Neural progenitor cell (in vitro differentiated cells): Measurements from ENCODE around the gene TRIM50. TPM values are rescaled to one million over a fixed set of nuclear protein-coding genes. Genes with fewer than 3 reads are reported as not detected.

Experiments used
- DNase-seq: peaks from one replicate; pipeline ENCODE4 v3.0.0-alpha.2; 2016; ENCODE audit warnings: low spot score
- H2AFZ ChIP-seq: fragments of 200-600 bp; sonication (generic); replicated peaks from 2 replicates; pipeline ENCODE4 v1.6.1; 2016; ENCODE audit warnings: antibody characterized with exemption
- H3F3A ChIP-seq: fragments of 200-600 bp; sonication (generic); 2 replicates; pipeline ENCODE4 v1.6.1; 2016; ENCODE audit warnings: antibody characterized with exemption, low read depth
- H3K27ac ChIP-seq: fragments of 200-600 bp; sonication (generic); 2 replicates; pipeline ENCODE4 v1.5.1; 2016; ENCODE audit warnings: mild to moderate bottlenecking
- H3K27me3 ChIP-seq: fragments of 200-600 bp; sonication (generic); 2 replicates; pipeline ENCODE4 v1.6.1; 2016; ENCODE audit warnings: mild to moderate bottlenecking, moderate library complexity
- H3K36me3 ChIP-seq: fragments of 200-600 bp; sonication (generic); 2 replicates; pipeline ENCODE4 v1.5.1; 2016
- H3K4me1 ChIP-seq: fragments of 200-600 bp; sonication (generic); 2 replicates; pipeline ENCODE4 v1.6.1; 2016; ENCODE audit warnings: mixed run types
- H3K4me2 ChIP-seq: fragments of 200-600 bp; sonication (generic); 2 replicates; pipeline ENCODE4 v1.6.1; 2016
- H3K4me3 ChIP-seq: fragments of 200-600 bp; sonication (generic); 2 replicates; pipeline ENCODE4 v1.5.1; 2016
- H3K79me2 ChIP-seq: fragments of 200-600 bp; sonication (generic); 2 replicates; pipeline ENCODE4 v1.6.1; 2016; ENCODE audit warnings: low read depth
- H3K9ac ChIP-seq: fragments of 200-600 bp; sonication (generic); 2 replicates; pipeline ENCODE4 v1.6.1; 2016
- H3K9me3 ChIP-seq: fragments of 200-600 bp; sonication (generic); 2 replicates; pipeline ENCODE4 v1.5.1; 2016; ENCODE audit warnings: low read depth
- H4K20me1 ChIP-seq: fragments of 200-600 bp; sonication (generic); 2 replicates; pipeline ENCODE4 v1.6.1; 2016; ENCODE audit warnings: low read depth
- H3K27ac Mint-ChIP-seq: 3 replicates; pipeline ENCODE4 v1.8.0; 2021; ENCODE audit warnings: mixed read lengths
- H3K27me3 Mint-ChIP-seq: 2 replicates; pipeline ENCODE4 v1.8.0; 2022; ENCODE audit warnings: low read depth, mild to moderate bottlenecking, inconsistent platforms, moderate library complexity, mixed read lengths; ENCODE audit not compliant: insufficient read depth
- H3K36me3 Mint-ChIP-seq: 3 replicates; pipeline ENCODE4 v1.8.0; 2021; ENCODE audit warnings: mixed read lengths
- H3K4me1 Mint-ChIP-seq: 3 replicates; pipeline ENCODE4 v1.8.0; 2021; ENCODE audit warnings: mixed read lengths
- H3K4me3 Mint-ChIP-seq: 3 replicates; pipeline ENCODE4 v1.8.0; 2021; ENCODE audit warnings: mild to moderate bottlenecking, moderate library complexity, mixed read lengths
- H3K9me3 Mint-ChIP-seq: 3 replicates; pipeline ENCODE4 v1.8.0; 2020; ENCODE audit warnings: mixed read lengths
- EZH2 ChIP-seq: fragments of 200-600 bp; sonication (generic); IDR thresholded peaks from 2 replicates; pipeline ENCODE4 v1.6.1; 2017; ENCODE audit warnings: antibody characterized with exemption, mild to moderate bottlenecking, moderate library complexity
- EZH2phosphoT487 ChIP-seq: fragments of 200-600 bp; sonication (generic); IDR thresholded peaks from 2 replicates; pipeline ENCODE4 v1.6.1; 2017; ENCODE audit warnings: antibody characterized with exemption
- total RNA-seq: library from RNA; depleted of rRNA; stranded (reverse); fragments of >200 nt; gene quantifications from 2 replicates; pipeline ENCODE4 v1.2.3, GENCODE V29; 2015; ENCODE audit warnings: low replicate concordance
- TF ChIP-seq, protein P1 (sequence below): fragments of 200-600 bp; sonication (generic); IDR thresholded peaks from 2 replicates; pipeline ENCODE4 v1.5.1; 2017; ENCODE audit warnings: antibody characterized with exemption, mild to moderate bottlenecking

TRIM50 gene
- total RNA-seq, 1 donor from 2014 or later, result not detected

DNA sequence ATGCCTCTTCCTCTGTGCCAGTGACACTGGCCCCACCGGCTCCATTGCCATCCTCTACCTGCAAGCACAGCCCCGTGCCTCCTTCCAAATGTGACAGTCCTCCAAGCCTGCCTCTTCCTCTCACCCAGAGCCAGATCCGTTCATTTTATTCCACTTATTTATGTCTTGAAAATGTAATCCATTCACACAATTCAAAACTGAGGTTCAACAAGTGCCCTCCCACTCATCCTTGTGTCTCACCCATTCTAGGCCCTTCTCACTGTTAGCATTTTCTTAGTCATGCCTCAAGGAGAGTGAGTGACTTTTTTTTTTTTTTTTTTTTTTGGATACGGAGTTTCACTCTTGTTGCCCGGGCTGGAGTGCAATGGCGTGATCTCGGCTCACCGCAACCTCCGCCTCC lies 41.7 kb upstream of the TRIM50 start:
- Mint-ChIP-seq H3K4me3 (no peak overlapping the region), H3K4me1 (peaks cover 15% of the 10 kb centered on the region), H3K9me3 (no peaks in the 10 kb centered on the region), H3K27me3 (peaks cover 7% of the 10 kb centered on the region), H3K36me3 (no peaks in the 10 kb centered on the region), H3K27ac (peak overlapping the region; percentile 1)
- H3K79me2 ChIP-seq, result no peaks in the 10 kb centered on the region
- H3K4me2 ChIP-seq, result no peak overlapping the region
- H3F3A ChIP-seq, result no peaks in the 10 kb centered on the region
- H2AFZ ChIP-seq, result no peak overlapping the region
- no peaks in the 10 kb centered on the region for H3K4me1 ChIP-seq
- no peaks in the 10 kb centered on the region for H4K20me1 ChIP-seq
- H3K27ac ChIP-seq, result no peak overlapping the region
- no peak for DNase-seq
- H3K4me3 ChIP-seq, result no peak overlapping the region
- H3K9me3 ChIP-seq, result no peaks in the 10 kb centered on the region
- H3K27me3 ChIP-seq, result no peaks in the 10 kb centered on the region
- H3K9ac ChIP-seq, result no peak overlapping the region
- TF ChIP-seq EZH2 (no peak), EZH2phosphoT487 (no peak)
- TF ChIP-seq, protein P1, sequence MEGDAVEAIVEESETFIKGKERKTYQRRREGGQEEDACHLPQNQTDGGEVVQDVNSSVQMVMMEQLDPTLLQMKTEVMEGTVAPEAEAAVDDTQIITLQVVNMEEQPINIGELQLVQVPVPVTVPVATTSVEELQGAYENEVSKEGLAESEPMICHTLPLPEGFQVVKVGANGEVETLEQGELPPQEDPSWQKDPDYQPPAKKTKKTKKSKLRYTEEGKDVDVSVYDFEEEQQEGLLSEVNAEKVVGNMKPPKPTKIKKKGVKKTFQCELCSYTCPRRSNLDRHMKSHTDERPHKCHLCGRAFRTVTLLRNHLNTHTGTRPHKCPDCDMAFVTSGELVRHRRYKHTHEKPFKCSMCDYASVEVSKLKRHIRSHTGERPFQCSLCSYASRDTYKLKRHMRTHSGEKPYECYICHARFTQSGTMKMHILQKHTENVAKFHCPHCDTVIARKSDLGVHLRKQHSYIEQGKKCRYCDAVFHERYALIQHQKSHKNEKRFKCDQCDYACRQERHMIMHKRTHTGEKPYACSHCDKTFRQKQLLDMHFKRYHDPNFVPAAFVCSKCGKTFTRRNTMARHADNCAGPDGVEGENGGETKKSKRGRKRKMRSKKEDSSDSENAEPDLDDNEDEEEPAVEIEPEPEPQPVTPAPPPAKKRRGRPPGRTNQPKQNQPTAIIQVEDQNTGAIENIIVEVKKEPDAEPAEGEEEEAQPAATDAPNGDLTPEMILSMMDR, result no peak
- no peaks in the 10 kb centered on the region for H3K36me3 ChIP-seq

DNA sequence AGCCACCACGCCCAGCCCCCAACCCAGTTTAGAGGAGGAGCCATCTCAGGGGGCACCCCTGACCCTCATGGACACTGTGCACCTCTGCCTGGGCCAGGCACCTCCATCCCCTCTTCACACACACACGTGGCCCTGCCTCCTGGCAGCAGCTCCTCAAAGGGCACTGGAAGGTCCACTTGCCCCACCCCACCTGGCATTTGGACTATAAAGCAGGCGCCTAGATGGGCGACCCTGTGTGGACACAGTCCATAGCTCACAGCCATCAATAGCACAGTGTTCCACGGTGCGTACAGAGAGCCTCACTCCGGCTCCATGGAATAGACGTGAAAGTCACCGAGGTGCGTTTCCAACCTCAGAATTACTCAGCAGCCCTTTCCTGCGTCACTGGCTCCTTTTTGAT lies 41.1 kb upstream of the TRIM50 start:
- Mint-ChIP-seq H3K4me3 (no peak overlapping the region), H3K9me3 (no peaks in the 10 kb centered on the region), H3K27ac (no peak overlapping the region), H3K36me3 (no peaks in the 10 kb centered on the region), H3K27me3 (peaks cover 7% of the 10 kb centered on the region), H3K4me1 (peaks cover 15% of the 10 kb centered on the region)
- no peak overlapping the region for H2AFZ ChIP-seq
- H3K36me3 ChIP-seq, result no peaks in the 10 kb centered on the region
- H3K4me3 ChIP-seq, result no peak overlapping the region
- no peaks in the 10 kb centered on the region for H4K20me1 ChIP-seq
- no peaks in the 10 kb centered on the region for H3K79me2 ChIP-seq
- H3K9ac ChIP-seq, result no peak overlapping the region
- no peaks in the 10 kb centered on the region for H3K4me1 ChIP-seq
- no peak overlapping the region for H3K4me2 ChIP-seq
- H3F3A ChIP-seq, result no peaks in the 10 kb centered on the region
- H3K9me3 ChIP-seq, result no peaks in the 10 kb centered on the region
- H3K27ac ChIP-seq, result no peak overlapping the region
- TF ChIP-seq EZH2phosphoT487 (no peak), EZH2 (no peak)
- TF ChIP-seq, protein P1, result no peak
- no peak for DNase-seq
- H3K27me3 ChIP-seq, result no peaks in the 10 kb centered on the region

DNA sequence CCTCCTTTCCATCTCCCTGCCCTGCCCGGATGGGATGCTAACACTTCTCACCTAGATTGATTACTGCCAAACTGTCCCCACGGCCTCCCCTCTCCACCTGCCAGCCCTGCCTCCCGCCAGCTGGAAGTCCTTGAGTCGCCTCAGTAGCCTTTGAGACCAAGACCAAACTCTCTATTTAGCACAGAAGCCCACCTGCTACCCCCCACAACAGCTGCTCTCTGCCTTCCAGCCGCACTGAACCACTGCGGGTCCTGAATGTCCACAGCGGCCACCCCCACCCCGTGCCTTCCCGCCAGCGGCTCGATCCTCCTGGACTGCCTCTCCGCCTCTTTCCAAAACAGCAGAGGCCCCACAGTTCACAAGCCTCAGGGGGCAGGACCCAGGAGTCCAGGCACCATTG lies 39.1 kb upstream of the TRIM50 start:
- H3F3A ChIP-seq, result no peaks in the 10 kb centered on the region
- no peaks in the 10 kb centered on the region for H4K20me1 ChIP-seq
- DNase-seq, result no peak
- no peak overlapping the region for H3K4me3 ChIP-seq
- no peaks in the 10 kb centered on the region for H3K9me3 ChIP-seq
- no peaks in the 10 kb centered on the region for H3K4me1 ChIP-seq
- peak overlapping the region; percentile 90 for H3K27ac Mint-ChIP-seq
- no peak overlapping the region for H3K4me2 ChIP-seq
- TF ChIP-seq EZH2 (no peak), EZH2phosphoT487 (no peak)
- TF ChIP-seq, protein P1, result no peak
- no peaks in the 10 kb centered on the region for H3K27me3 ChIP-seq
- H3K36me3 Mint-ChIP-seq, result no peaks in the 10 kb centered on the region
- H3K4me3 Mint-ChIP-seq, result no peak overlapping the region
- no peak overlapping the region for H2AFZ ChIP-seq
- peaks cover 7% of the 10 kb centered on the region for H3K27me3 Mint-ChIP-seq
- no peak overlapping the region for H3K9ac ChIP-seq
- no peaks in the 10 kb centered on the region for H3K36me3 ChIP-seq
- H3K4me1 Mint-ChIP-seq, result peaks cover 15% of the 10 kb centered on the region
- H3K27ac ChIP-seq, result no peak overlapping the region
- no peaks in the 10 kb centered on the region for H3K79me2 ChIP-seq
- H3K9me3 Mint-ChIP-seq, result no peaks in the 10 kb centered on the region

DNA sequence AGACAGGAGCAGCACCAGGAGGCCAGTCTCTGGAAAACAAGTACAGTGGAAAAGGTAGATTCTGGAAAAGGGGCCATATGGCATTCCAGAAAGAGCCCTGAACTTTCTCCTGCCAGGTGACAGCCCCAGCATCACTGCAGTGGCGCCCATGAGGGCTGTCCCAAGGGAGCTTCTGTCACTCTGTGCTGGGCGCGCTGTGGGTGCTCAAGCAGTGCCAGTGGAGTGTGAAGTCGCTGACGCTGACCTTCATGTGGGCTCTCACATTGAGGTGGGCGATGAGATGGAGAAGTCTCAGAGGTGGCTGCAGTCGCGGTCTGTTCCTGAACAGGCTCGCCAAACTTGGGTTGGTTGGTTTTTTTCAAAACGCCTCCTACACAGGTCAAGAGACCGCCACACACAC lies 38.2 kb upstream of the TRIM50 start:
- no peak for TF ChIP-seq EZH2
- TF ChIP-seq, protein P1, result no peak
- no peak for TF ChIP-seq EZH2phosphoT487
- Mint-ChIP-seq H3K27ac (no peak overlapping the region), H3K4me1 (peaks cover 15% of the 10 kb centered on the region), H3K27me3 (peaks cover 7% of the 10 kb centered on the region), H3K4me3 (no peak overlapping the region), H3K9me3 (no peaks in the 10 kb centered on the region), H3K36me3 (no peaks in the 10 kb centered on the region)
- no peak for DNase-seq
- Histone ChIP-seq H3K79me2 (no peaks in the 10 kb centered on the region), H3K4me2 (no peak overlapping the region), H3K4me3 (no peak overlapping the region), H3K27me3 (no peaks in the 10 kb centered on the region), H3K9me3 (no peaks in the 10 kb centered on the region), H2AFZ (no peak overlapping the region), H3K4me1 (no peaks in the 10 kb centered on the region), H3K27ac (no peak overlapping the region), H3K36me3 (no peaks in the 10 kb centered on the region), H4K20me1 (no peaks in the 10 kb centered on the region), H3K9ac (no peak overlapping the region), H3F3A (no peaks in the 10 kb centered on the region)
